ENCODE results near the gene PSMC2.

DNA sequence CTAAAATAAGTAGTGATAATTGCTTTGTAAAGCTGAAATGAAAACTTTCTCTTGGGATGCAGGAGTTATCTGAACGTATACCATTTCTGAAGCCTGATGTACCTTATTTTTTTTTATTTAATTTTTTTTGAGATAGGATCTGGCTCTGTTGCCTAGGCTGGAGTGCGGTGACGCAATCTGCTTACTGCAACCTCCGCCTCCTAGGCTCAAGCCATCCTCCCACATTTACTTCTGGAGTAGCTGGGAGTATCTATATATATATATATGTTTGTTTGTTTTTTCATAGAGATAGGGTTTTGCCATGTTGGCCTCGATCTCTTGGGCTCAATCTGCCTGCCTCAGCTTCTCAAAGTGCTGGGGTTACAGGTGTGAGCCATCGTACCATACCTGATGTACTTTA is 47.8 kb upstream of the PSMC2 start:
- TF ChIP-seq, protein P1, sequence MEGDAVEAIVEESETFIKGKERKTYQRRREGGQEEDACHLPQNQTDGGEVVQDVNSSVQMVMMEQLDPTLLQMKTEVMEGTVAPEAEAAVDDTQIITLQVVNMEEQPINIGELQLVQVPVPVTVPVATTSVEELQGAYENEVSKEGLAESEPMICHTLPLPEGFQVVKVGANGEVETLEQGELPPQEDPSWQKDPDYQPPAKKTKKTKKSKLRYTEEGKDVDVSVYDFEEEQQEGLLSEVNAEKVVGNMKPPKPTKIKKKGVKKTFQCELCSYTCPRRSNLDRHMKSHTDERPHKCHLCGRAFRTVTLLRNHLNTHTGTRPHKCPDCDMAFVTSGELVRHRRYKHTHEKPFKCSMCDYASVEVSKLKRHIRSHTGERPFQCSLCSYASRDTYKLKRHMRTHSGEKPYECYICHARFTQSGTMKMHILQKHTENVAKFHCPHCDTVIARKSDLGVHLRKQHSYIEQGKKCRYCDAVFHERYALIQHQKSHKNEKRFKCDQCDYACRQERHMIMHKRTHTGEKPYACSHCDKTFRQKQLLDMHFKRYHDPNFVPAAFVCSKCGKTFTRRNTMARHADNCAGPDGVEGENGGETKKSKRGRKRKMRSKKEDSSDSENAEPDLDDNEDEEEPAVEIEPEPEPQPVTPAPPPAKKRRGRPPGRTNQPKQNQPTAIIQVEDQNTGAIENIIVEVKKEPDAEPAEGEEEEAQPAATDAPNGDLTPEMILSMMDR (IDR thresholded peaks at IDR 0.05), result no peak
- no peak for TF ChIP-seq POLR2AphosphoS5 (IDR thresholded peaks at IDR 0.05; ENCODE audit: low read depth, low read length)
